ENCODE results near the gene ITGBL1. TPM values are rescaled to one million over a fixed set of nuclear protein-coding genes. Genes with fewer than 3 reads are reported as not detected.

ITGBL1 gene
- total RNA-seq, 4 donors from 2014 or later: 0.83 to 28.0 (median 3.0) TPM

GRCh38 chr13:101623470-101624209 lies 171.2 kb downstream of the ITGBL1 start:
- H3K36me3 ChIP-seq: no peaks in the 10 kb centered on the region
- WGBS, 2 donors: 63 to 88% methylated on average over 2 of the region's 2 CpGs
- H3K27me3 ChIP-seq: no peaks in the 10 kb centered on the region
- H3K4me3 ChIP-seq: peak overlapping the region in 1 of 4 donors; percentile 29
- peaks cover 3 to 25% (median 4%) of the 10 kb centered on the region in 3 donors for H3K4me1 ChIP-seq
- intact Hi-C loops (cut with DNase I): no loop called here
- TF ChIP-seq POLR2A (IDR thresholded peaks at IDR 0.05) (no peak), CTCF (IDR thresholded peaks at IDR 0.05) (no peak)
- H3K9me3 ChIP-seq: no peaks in the 10 kb centered on the region
- peak overlapping the region; percentile 16 to 65 (median 31) for H3K27ac ChIP-seq
- no peak for DNase-seq

GRCh38 chr13:101624210-101624922 lies 171.9 kb downstream of the ITGBL1 start:
- TF ChIP-seq POLR2A (IDR thresholded peaks at IDR 0.05) (no peak), CTCF (IDR thresholded peaks at IDR 0.05) (no peak)
- Histone ChIP-seq H3K9me3 (no peaks in the 10 kb centered on the region), H3K4me1 (peaks cover 3 to 25% (median 4%) of the 10 kb centered on the region in 3 donors), H3K27me3 (no peaks in the 10 kb centered on the region), H3K4me3 (peak overlapping the region in 1 of 4 donors; percentile 29), H3K27ac (peak overlapping the region; percentile 16 to 65 (median 31)), H3K36me3 (no peaks in the 10 kb centered on the region)
- intact Hi-C loops (cut with DNase I): no loop called here
- no peak for DNase-seq
- 36 to 53% methylated on average over 7 to 8 of the region's 8 CpGs for WGBS, 2 donors

- H3K4me3 ChIP-seq: no peak overlapping the region
- peaks cover 3 to 25% (median 4%) of the 10 kb centered on the region in 3 donors for H3K4me1 ChIP-seq
- no peaks in the 10 kb centered on the region for H3K27me3 ChIP-seq
- no peak overlapping the region for H3K27ac ChIP-seq
- no peak for TF ChIP-seq POLR2A (IDR thresholded peaks at IDR 0.05)
- TF ChIP-seq CTCF (IDR thresholded peaks at IDR 0.05): no peak
- no peak for DNase-seq
- H3K36me3 ChIP-seq: no peaks in the 10 kb centered on the region
- H3K9me3 ChIP-seq: no peaks in the 10 kb centered on the region
- intact Hi-C loops (cut with DNase I): no loop called here
- WGBS, 2 donors: 50 to 74% methylated on average over 3 of the region's 3 CpGs
Observed at GRCh38 chr13:101624981-101625380, 172.5 kb downstream of the ITGBL1 start.

GRCh38 chr13:101626925-101627555 lies 174.6 kb downstream of the ITGBL1 start:
- DNase-seq: no peak
- Histone ChIP-seq H3K4me1 (peaks cover 3 to 25% (median 4%) of the 10 kb centered on the region in 3 donors), H3K27me3 (no peaks in the 10 kb centered on the region), H3K4me3 (peak overlapping the region in 3 of 4 donors; percentile 13 to 54 (median 27)), H3K9me3 (no peaks in the 10 kb centered on the region), H3K36me3 (no peaks in the 10 kb centered on the region), H3K27ac (peak overlapping the region in 1 of 4 donors; percentile 15)
- intact Hi-C loops (cut with DNase I): no loop called here
- TF ChIP-seq POLR2A (IDR thresholded peaks at IDR 0.05) (no peak), CTCF (IDR thresholded peaks at IDR 0.05) (no peak)
- 28 to 38% methylated on average over 4 of the region's 4 CpGs for WGBS, 2 donors

- no peak overlapping the region for H3K27ac ChIP-seq
- no peaks in the 10 kb centered on the region for H3K27me3 ChIP-seq
- H3K4me3 ChIP-seq: peak overlapping the region in 3 of 4 donors; percentile 13 to 54 (median 27)
- no peaks in the 10 kb centered on the region for H3K36me3 ChIP-seq
- H3K9me3 ChIP-seq: no peaks in the 10 kb centered on the region
- intact Hi-C loops (cut with DNase I): no loop called here
- no peak for TF ChIP-seq POLR2A (IDR thresholded peaks at IDR 0.05)
- no peak for TF ChIP-seq CTCF (IDR thresholded peaks at IDR 0.05)
- WGBS, 2 donors: 51 to 54% methylated on average over 5 of the region's 5 CpGs
- DNase-seq: no peak
- H3K4me1 ChIP-seq: peaks cover 3 to 25% (median 4%) of the 10 kb centered on the region in 3 donors
Observed at GRCh38 chr13:101627556-101627943, 175.1 kb downstream of the ITGBL1 start.
